ENCODE measurements around the gene MYL6.
A peak's percentile ranks its signal among the peaks of the same experiment; 100 is the strongest.
"Not testable (repeated sequence)": the region's sequence is repeated elsewhere in the genome, so short reads cannot be mapped to it uniquely, and the experiment has no call there.

The MYL6 gene

DNA sequence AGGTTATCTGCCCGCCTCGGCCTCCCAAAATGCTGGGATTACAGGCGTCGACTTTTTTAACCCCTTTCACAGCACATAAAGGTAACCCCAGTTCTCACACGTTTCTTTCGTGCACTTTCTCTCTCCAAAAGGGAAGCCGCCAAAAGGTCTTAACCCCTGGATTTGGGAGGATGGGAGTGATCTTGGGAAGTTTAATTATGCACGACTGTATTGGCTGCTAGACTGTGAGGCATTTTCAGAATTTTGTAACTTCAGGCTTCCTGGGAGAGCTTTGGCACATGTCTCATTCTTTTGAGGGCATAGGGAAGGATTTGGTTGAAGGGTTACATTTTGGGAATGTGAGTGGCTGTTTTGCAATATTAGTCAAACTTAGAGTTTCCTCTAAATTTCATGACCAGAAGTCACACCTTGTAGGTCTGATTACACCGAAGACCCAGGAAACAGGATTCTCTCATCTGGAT is 32.6 kb downstream of the MYL6 start:
- no peak for DNase-seq

DNA sequence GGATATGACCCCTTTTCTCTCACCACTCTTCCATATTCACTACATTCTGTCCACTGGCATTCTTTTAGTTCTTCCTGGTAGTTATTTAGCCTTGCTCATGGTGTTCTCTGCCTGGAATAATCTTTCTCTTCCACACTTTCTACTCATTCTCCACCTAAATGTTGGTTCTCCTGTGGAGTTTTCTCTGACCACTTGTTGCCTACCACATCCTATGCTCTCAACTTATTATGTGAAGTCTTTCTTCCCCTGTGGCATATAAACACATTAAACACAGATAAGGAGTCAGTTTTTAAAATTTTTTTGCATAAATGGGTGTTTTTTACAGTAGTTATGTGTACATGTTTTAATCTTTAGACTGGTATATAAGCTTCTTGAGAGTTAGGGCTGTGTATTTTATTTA is 34.4 kb downstream of the MYL6 start:
- DNase-seq = no peak

DNA sequence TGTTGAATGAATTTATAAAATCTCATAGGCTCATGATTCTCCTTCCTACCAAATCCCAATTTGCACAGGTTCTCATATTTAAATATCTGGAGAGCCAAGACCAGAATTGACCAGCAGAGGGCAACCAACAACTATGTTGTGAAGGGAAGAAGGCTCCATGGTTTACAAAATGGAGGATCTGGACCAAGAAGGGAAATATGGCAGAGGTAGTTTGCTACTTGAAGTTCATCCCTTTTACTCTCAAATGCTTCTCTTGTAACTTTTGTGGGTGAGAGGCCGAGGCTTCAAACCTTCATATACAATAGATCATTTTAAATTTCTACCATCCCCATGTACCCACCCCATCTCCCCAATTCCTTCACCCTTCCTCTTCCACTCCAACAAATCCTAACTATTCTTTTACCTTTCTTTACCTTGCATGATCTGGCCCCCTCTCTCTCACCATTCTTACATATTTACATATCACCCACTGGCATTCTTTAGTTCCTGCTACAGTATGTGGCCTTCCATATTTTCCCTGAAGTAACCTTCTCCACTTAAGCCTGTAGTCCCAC is 34.9 kb downstream of the MYL6 start:
- DNase-seq = peak; percentile 70

DNA sequence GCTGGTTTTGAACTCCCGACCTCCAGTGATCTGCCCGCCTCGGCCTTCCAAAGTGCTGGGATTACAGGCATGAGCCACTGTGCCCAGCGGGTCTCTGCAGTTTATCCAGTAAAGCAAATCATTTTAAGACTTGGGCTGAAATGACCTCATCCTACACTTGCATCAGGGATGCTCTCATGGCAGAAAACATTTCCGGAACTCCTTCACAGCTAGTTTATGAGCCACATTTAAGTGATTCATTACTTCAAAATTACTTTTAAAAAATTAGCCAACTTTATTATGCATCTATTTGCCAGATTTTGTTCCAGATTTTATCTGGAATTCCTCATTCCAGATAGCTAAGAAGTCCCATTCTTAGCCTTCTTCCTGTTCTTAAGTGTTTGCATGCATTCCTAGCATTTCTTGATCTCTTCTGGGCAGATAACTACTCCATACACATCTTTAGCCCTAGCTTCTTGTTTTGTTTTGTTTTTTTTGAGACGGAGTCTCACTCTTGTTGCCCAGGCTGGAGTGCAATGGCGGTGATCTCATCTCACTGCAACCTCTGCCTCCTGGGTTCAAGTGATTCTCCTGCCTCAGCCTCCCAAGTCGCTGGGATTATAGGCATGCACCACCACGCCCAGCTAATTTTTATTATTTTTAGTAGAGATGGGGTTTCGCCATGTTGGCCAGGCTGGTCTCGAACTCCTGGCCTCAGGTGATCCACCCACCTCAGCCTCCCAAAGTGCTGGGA is 38.8 kb downstream of the MYL6 start:
- DNase-seq = not testable (repeated sequence)

DNA sequence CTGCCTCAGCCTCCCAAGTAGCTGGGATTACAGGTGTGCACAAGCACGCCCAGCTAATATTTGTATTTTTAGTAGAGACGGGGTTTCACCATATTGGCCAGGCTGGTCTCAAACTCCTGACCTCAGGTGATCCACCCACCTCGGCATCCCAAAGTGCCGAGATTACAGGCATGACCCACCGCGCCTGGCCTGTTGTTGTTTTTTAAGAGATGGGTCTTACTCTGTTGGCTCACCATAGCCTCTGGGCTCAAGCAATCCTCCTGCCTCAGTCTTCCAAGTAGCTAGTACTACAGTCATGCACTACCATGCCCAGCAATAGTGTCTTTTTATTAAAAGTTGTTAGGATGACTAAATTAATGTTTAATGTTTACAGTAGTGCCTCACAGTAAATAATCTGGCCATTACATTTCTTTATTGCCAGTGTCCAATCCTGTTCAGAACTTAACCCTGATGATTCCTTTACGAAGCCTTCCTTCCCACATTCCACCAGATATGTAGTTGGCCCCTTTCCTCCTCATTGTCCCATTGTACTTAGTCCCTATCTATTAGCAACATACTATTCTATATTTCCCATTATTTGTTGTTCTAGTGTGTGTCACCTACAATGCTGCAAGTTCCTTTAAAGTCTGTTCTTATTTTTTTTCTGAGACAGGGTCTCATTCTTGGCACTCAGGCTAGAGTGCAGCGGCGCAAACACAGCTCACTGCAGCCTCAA is 39.9 kb downstream of the MYL6 start:
- DNase-seq = no peak

DNA sequence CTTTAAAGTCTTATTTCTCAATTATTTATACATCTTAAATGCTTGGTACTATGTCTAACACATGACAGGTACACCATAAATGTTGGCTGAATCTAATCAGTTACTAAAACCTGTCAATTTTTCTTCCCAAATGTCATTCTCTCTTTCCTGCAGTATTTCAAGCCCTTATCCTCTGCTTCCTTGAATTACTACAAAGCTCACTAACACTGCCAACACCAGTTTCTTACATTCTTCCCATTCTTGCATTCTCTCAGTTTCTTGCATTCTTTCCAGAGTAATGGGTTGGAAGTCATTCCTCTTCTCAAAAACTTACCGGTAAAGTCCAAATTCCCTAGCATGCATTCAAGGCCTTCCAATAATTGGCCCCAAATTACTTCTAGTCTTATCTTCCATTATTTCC is 40.7 kb downstream of the MYL6 start:
- no peak for DNase-seq

DNA sequence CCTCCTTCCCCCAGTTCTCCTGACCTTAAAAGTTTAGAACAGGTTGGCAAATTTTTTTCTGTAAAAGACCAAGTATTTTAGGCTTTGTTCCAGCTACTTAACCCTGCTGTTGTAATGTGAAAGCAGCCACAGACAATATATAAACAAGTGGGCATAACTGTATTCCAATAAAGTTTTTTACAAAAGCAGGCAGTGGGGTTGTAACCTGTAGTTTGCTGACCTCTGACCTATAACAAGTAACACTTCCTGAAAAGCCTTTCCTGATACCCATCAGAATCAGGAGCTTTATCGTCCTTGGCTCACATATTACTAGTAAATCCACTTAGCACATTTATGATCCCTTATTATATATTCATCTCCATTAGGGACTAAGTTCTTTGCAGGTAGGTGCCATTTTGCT is 44.2 kb downstream of the MYL6 start:
- no peak for DNase-seq

DNA sequence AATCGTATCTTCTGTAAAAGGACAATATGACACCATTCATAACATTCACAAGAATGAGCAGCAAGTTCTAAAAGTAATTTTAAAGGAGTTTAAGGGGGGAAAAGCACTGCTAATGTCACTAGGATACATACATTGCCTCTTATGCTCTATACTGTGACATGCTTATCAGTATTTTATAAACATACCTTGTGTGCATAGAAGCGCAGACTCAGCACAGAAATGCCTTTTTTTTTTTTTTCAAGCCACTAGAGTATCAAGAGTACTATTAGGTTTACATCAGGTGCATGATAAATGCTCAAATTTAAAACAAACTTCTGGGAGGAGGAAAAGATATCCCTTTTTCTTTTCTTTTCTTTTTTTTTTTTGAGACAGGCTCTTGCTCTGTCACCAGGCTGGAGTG is 44.7 kb downstream of the MYL6 start:
- DNase-seq = no peak

DNA sequence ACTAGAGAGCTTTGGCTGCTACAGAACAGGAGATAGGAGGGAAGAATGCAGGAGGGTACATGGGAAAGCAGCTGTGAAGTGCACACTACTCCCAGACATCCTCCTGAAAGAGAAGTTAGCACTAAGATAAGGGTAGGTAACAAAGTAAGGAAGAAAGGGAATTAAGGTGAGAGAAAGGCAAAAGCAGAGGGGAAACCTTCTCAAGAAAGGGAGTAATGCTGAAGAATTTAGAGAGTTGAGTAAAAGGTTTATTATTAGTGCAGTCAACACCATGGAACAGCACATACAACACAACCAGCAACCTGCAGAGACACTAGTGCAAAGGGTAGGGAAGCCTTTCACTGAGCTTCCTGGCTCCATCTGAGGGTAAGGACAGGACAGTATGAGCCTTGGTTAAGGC is 46.1 kb downstream of the MYL6 start:
- DNase-seq = no peak

DNA sequence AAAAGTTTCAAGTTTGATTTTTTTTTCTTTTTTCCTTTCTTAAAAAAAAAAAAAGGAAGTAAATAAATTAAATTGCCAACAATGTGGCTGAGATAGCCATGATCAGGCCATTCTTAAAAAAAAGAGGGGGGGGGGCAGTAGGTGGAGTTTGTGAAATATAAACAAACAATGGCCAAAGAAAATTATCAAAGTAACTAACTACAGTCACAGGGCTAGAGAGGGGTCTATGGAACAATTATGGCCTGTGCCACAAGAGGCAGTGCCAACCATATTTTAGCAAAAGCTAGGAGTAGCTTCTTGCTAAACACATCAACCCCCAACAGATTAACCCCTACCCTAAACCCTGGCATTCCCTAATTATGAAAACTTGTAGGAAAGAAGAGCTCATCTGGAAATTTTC is 47.3 kb downstream of the MYL6 start:
- no peak for DNase-seq

DNA sequence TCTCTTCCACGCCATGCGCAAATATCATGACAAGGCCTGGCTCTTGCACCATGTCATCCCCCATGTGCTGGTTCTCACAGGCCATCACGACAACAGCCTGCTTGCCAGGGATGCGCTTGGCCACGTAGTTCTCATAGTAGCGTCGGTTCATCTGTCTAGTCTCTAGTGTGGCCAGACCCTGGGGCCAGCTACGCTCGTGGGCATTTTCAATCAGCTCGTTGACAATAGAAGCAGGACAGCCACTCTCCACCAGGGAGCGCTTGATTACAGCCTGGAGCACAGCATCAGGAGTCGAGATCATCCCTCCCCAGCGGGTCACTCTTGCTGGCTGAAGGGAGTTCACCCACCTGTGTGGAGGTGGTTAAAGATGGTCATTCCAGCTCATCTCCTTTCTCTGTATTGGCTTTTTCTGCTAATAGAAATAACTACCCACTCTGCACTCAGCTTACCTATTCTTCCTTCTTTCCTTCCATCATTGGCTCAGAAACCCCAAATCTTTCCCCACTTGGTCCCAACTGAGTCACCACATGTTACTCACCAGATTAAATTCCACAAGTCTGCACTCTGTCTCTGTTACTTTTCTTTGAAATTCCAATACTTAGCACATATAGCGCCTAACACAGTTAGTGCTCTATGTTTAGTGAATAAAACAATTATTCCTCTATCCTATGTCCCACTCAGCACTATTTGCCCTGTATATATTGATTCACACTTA is 48.5 kb downstream of the MYL6 start:
- peak; percentile 40 for DNase-seq

DNA sequence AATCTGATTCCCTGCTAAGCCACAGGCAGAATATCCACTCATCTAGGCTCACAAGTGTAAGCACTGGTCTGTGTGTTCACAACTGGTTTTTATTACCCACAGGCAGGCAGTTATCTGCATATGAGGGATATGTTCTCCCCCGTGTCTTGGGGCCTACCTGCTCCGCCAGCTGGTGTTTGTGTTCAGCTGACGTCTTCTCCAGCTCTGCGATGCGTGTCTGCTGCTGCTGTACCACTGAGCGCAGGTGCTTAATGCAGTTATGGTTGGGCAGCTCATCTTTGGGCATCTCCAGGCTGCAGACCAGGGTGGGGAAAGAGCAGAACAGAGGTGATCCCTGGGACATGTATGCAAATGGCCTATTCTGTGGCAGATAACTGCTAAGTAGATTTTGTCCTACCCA is 49.8 kb downstream of the MYL6 start:
- DNase-seq = no peak
